Neuron (in vitro differentiated cells): ENCODE measurements around the gene NLK.
"Not testable (repeated sequence)": the region's sequence is repeated elsewhere in the genome, so short reads cannot be mapped to it uniquely, and the experiment has no call there.

Experiments
- H2AFZ ChIP-seq: one replicate; pipeline ENCODE4 v1.6.1; 2013; ENCODE audit warnings: low read depth, mild to moderate bottlenecking, inconsistent platforms, low read length, moderate library complexity
- H3K27me3 ChIP-seq: one replicate; pipeline ENCODE4 v1.6.1; 2013; ENCODE audit warnings: low read length; ENCODE audit not compliant: insufficient read depth
- H3K36me3 ChIP-seq: one replicate; pipeline ENCODE4 v1.6.1; 2013; ENCODE audit warnings: low read length; ENCODE audit not compliant: insufficient read depth
- H3K4me1 ChIP-seq: one replicate; pipeline ENCODE4 v1.6.1; 2013; ENCODE audit warnings: low read length; ENCODE audit not compliant: insufficient read depth
- H3K4me3 ChIP-seq: 2 replicates; pipeline ENCODE4 v1.5.1; 2013; ENCODE audit warnings: mild to moderate bottlenecking, low read length, moderate library complexity
- H3K9me3 ChIP-seq: one replicate; pipeline ENCODE4 v1.6.1; 2013; ENCODE audit warnings: low read length

Gene NLK

DNA sequence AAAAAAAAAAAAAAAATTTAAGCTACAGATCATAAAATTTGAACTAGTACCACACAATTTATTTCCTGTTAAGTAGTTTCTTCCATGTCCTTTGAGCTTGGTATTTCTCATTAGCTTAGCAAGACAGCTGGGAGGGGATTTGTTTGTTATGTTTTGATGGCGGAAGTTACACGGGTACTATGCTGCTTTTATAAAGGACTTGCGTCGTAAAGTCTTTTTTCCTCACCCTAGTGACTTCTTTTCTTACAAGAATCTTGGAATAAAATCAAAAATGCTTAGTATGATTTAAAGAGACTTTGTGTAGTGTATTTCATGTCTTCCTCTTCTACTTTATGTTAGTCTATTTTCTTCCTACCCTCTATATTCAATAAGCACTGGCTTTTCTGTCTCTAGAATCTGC is 89.1 kb downstream of the NLK start:
- H3K27me3 ChIP-seq: no peaks in the 10 kb centered on the region
- H3K9me3 ChIP-seq: no peaks in the 10 kb centered on the region
- H2AFZ ChIP-seq: no peak overlapping the region

DNA sequence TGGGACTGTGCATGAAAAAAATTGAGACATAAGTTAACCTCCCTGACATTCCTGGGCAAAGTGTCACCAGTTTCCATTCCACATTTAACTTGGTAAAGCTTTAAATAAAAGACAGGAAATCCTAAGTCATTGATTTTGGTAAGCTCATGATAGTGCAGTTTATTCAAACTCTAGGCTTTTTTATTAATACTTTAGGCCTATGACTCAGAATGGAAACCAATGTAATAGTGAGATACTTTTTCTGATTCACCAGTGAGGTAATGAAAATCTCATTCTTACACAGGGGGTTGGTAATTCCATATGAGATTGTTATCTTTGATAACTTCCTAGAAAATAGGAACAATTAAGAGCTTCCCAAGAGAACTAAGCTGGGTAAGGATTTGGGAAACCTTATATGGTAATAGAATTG is 91.1 kb downstream of the NLK start:
- Histone ChIP-seq H2AFZ (no peak overlapping the region), H3K27me3 (no peaks in the 10 kb centered on the region), H3K9me3 (no peaks in the 10 kb centered on the region), H3K4me1 (peaks cover 10% of the 10 kb centered on the region), H3K36me3 (peaks cover 26% of the 10 kb centered on the region), H3K4me3 (no peak overlapping the region)

More for the DNA sequence above, 89.1 kb downstream of the NLK start:
- H3K36me3 ChIP-seq: peaks cover 26% of the 10 kb centered on the region
- peaks cover 10% of the 10 kb centered on the region for H3K4me1 ChIP-seq
- H3K4me3 ChIP-seq: no peak overlapping the region

DNA sequence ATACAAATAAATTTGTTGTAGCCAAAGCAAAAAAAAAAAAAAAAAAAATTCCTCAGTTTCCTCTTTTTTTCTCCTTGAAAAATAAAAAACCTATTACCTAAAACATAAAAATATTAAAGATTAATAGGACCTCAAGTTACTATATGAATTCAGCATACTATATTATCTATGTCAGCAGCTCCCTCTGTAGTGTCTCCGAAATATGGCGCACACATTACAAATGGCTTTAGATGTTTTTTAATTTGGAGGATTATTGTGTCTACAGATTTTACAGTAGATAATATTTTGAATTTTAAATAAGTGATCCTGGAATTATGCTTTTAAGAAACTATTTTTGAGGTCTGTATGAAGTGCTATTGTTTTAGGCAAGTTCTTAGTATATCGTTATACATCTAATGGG is 94.4 kb downstream of the NLK start:
- Histone ChIP-seq H3K9me3 (no peaks in the 10 kb centered on the region), H3K36me3 (peaks cover 26% of the 10 kb centered on the region), H3K27me3 (no peaks in the 10 kb centered on the region), H3K4me3 (no peak overlapping the region), H3K4me1 (peaks cover 8% of the 10 kb centered on the region), H2AFZ (no peak overlapping the region)

DNA sequence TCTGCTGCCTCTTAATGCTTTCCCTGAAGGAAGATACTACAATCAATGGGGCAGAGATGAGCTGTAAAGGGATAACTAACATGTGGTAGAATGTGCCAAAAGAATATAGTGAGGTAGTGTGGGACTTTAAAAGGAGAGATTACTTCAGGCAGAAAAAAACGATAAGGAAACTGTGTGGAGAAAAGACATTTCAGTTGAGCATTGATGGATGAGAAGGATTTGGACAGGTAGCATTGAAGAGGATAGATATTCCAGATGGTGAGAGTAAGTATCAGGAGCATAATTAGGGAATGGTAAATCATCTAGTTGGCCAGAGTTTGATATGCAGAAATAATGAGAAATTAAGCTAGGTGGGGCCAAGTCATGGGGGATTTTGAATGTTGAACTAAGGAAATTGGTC is 97.3 kb downstream of the NLK start:
- Histone ChIP-seq H3K4me3 (no peak overlapping the region), H2AFZ (no peak overlapping the region), H3K4me1 (peaks cover 23% of the 10 kb centered on the region), H3K36me3 (peaks cover 7% of the 10 kb centered on the region), H3K27me3 (no peaks in the 10 kb centered on the region), H3K9me3 (no peaks in the 10 kb centered on the region)

DNA sequence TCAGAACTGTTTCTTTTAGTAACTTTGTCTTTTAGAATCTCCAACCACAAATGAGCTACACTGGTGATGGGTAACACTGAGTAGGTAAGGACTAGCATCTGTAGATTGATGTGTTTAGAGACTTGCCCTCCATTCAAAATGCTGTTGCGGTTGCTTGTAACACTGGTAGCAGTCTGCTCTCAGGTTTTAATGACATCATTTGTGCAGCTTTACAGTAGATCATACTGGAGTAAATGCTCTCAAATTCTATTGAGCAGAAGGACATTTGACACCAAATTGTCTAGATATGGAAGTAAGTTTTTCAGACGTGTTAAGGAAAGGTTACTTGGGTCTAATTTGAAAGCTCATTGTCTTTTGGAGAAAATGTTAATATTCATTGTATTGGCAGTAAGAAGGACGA is 98.8 kb downstream of the NLK start:
- Histone ChIP-seq H2AFZ (no peak overlapping the region), H3K4me3 (no peak overlapping the region), H3K27me3 (no peaks in the 10 kb centered on the region), H3K9me3 (no peaks in the 10 kb centered on the region), H3K36me3 (peaks cover 4% of the 10 kb centered on the region), H3K4me1 (peaks cover 27% of the 10 kb centered on the region)

DNA sequence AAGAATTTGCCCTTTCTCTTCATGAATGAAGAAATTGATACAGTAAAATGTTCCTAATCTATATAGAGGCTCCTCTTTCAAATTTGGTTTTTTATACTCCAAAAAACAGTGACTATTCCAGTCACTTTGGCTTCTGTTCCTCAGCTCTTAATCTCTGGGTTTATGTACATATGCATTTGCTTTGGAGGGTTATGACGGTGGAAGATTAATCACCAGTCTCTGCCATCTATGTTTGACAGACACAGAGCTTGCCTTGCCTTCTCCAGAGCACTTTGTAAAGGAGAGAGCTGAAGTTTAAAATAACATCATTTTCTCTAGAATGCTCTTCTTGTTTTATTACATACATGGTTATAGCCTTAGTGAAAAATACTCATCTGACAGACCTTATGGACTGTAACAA is 99.3 kb downstream of the NLK start:
- H2AFZ ChIP-seq: no peak overlapping the region
- peaks cover 2% of the 10 kb centered on the region for H3K36me3 ChIP-seq
- no peaks in the 10 kb centered on the region for H3K9me3 ChIP-seq
- no peaks in the 10 kb centered on the region for H3K27me3 ChIP-seq
- H3K4me1 ChIP-seq: peaks cover 27% of the 10 kb centered on the region
- H3K4me3 ChIP-seq: no peak overlapping the region

DNA sequence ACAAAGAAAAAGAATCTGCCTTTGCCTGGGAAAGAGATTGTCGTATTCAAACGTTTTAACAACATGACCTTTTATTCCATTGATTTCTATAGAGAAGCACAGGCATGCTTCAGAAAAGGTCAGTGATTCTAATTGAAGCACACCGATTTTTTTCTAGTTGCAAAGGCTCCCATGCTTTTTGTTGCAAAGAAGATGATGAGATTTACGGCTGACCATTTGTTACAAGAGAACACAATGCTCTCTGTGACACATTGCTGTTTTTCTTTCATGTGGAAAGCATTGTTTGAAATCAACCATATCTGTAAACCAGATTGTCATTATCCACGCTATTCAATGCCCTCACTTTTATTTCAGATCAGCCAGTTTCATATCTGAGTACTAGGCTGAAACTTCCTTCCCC is 99.8 kb downstream of the NLK start:
- Histone ChIP-seq H2AFZ (no peak overlapping the region), H3K4me3 (no peak overlapping the region), H3K27me3 (no peaks in the 10 kb centered on the region), H3K4me1 (peaks cover 27% of the 10 kb centered on the region), H3K9me3 (no peaks in the 10 kb centered on the region), H3K36me3 (peaks cover 2% of the 10 kb centered on the region)

DNA sequence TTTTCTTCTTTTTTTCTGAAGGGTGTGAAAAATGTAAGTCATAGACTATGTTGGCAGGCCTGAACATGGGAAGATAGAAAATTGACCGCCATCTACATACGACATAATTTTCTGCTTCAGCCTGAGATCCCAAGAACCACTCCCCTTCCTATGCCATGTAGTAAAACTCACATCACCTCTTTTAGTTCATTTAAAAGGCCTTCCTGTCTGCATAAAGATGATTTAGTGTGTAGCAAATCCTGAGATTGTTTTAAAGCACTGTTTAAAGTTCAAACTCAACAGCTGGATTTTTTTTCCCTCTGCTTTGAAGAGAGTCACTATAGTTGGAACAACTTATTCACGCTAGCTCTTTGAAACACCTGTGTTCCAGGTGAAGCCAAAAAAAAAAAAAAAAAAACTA is 101.5 kb downstream of the NLK start:
- H3K36me3 ChIP-seq: peaks cover 2% of the 10 kb centered on the region
- no peak overlapping the region for H2AFZ ChIP-seq
- H3K4me3 ChIP-seq: no peak overlapping the region
- no peaks in the 10 kb centered on the region for H3K27me3 ChIP-seq
- no peaks in the 10 kb centered on the region for H3K9me3 ChIP-seq
- H3K4me1 ChIP-seq: peaks cover 27% of the 10 kb centered on the region

DNA sequence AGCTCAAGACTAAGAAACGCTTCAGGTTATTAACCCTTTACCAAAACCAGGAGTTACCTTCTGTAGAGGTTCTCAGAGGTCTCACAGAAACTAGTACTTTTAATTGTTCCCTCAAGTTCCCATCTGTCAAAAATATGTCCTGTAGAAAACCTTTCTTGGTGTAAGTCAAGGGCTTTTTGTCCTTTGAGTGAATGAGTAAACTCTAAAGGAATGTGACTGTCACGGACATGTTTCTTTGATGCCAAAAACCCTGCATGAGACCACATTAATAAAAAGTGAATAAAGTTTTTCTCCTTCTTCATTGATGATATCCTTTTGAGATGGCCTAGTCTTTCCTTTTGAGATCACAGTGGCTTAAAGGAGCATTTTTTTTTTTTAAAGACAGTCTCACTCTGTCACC is 102.9 kb downstream of the NLK start:
- H3K4me1 ChIP-seq: peaks cover 27% of the 10 kb centered on the region
- H3K27me3 ChIP-seq: no peaks in the 10 kb centered on the region
- peaks cover 2% of the 10 kb centered on the region for H3K36me3 ChIP-seq

DNA sequence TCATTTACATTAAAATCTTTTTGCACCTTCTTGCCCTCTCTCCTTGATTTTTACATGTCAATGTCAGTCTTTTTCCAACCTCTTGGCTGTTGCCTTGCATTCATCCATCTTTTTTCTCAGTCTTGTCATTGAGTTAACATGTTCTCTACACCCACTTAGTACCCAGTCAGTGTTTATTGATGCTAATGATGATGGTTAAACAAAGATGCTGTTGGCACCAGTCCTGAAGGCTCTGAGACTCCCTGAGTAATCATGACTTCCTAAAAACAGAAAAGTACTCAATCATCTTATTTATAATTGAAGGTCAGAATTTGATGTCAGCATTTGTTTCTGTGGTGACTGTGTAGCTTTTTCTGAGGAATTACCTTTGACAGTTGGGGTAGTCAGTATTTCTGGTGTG is 104.5 kb downstream of the NLK start:
- no peak overlapping the region for H2AFZ ChIP-seq
- peaks cover 27% of the 10 kb centered on the region for H3K4me1 ChIP-seq
- H3K36me3 ChIP-seq: peaks cover 2% of the 10 kb centered on the region
- no peaks in the 10 kb centered on the region for H3K9me3 ChIP-seq
- H3K4me3 ChIP-seq: no peak overlapping the region
- H3K27me3 ChIP-seq: no peaks in the 10 kb centered on the region

More for the DNA sequence above, 102.9 kb downstream of the NLK start:
- Histone ChIP-seq H3K4me3 (no peak overlapping the region), H2AFZ (no peak overlapping the region), H3K9me3 (no peaks in the 10 kb centered on the region)

DNA sequence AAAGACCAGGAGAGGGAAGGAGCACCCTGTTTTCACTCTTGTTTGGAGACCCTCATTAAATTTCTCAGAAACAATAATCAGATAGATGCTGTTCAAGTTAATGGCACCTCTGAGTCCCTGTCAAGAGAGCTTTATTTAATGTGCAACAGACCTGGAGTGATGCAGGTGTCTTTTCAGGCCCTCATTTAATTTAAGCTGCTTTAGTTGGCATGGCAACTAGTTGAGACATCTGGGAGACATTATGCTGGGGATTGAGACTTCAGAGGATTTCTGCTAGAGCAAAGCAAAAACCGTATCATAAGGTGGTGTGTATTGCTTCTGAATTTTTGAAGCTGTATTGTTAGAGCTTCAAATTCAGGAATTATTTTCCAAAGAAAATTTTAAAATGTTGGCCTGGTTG is 108.5 kb downstream of the NLK start:
- no peaks in the 10 kb centered on the region for H3K9me3 ChIP-seq
- H2AFZ ChIP-seq: no peak overlapping the region
- H3K27me3 ChIP-seq: no peaks in the 10 kb centered on the region
- H3K4me1 ChIP-seq: peaks cover 12% of the 10 kb centered on the region
- H3K4me3 ChIP-seq: no peak overlapping the region
- no peaks in the 10 kb centered on the region for H3K36me3 ChIP-seq

DNA sequence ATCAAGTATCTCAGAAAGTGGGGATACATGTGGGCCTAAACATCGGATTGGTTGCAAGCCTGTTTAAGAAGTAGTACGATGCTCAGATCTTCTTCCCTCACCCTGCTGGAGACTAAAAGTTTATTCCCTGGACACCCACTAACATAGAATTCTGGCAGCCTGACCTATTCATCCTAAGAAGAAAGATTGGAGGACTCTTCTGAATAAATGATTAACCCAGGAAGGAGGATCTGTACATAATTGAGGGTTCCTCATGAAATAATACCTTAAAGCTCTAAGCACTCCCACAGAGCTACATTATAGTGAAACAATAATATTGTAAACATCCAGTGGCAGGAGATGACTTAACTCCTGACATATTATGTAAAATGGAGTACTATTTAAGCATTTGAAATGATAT is 111.7 kb downstream of the NLK start:
- H3K9me3 ChIP-seq: no peaks in the 10 kb centered on the region

DNA sequence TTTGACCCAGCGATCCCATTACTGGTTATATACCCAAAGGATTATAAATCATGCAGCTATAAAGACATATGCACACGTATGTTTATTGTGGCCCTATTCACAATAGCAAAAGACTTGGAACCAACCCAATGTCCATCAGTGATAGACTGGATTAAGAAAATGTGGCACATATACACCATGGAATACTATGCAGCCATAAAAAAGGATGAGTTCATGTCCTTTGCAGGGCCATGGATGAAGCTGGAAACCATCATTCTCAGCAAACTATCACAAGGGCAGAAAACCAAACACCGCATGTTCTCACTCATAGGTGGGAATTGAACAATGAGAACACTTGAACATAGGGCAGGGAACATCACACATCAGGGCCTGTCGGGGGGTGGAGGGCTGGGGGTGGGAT is 112.9 kb downstream of the NLK start:
- not testable (repeated sequence) for H3K36me3 ChIP-seq, H3K9me3 ChIP-seq, H3K27me3 ChIP-seq, H3K4me3 ChIP-seq, H2AFZ ChIP-seq
- H3K4me1 ChIP-seq: peaks cover 12% of the 10 kb centered on the region

More for the DNA sequence above, 111.7 kb downstream of the NLK start:
- Histone ChIP-seq H2AFZ (no peak overlapping the region), H3K4me1 (peaks cover 12% of the 10 kb centered on the region), H3K36me3 (no peaks in the 10 kb centered on the region), H3K27me3 (no peaks in the 10 kb centered on the region), H3K4me3 (no peak overlapping the region)

DNA sequence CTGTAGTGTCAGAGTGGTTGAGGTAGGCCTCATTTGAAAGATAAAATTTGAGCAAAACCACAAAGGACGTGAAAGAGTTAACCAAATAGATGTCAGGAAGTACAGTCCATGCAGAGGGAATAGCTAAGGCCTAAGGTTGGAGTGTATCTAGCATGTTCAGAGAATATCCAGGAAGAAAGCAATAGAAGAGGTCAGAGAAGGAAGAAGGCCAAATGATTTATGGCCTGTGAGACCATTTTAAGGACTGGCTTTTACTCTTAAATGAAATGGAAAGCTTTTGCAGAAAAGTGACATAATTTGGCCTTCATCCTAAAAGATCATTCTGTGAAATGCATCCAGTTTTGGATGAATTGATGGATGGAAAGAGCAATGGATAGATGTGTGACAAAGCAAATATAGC is 116.5 kb downstream of the NLK start:
- Histone ChIP-seq H2AFZ (no peak overlapping the region), H3K36me3 (peaks cover 3% of the 10 kb centered on the region), H3K27me3 (no peaks in the 10 kb centered on the region), H3K4me1 (peaks cover 2% of the 10 kb centered on the region), H3K9me3 (no peaks in the 10 kb centered on the region), H3K4me3 (no peak overlapping the region)
